ENCODE data around the gene PRAC2.
"Not testable (repeated sequence)": the region's sequence is repeated elsewhere in the genome, so short reads cannot be mapped to it uniquely, and the experiment has no call there.

The PRAC2 gene

GRCh38 chr17:48701864-48702532 lies 21.0 kb upstream of the PRAC2 start:
- FAIRE-seq = no peak
- TF ChIP-seq POLR2AphosphoS5 (IDR thresholded peaks at IDR 0.05; ENCODE audit: low read depth, low read length) (no peak), TAF1 (IDR thresholded peaks at IDR 0.05; ENCODE audit: low read depth, low read length) (no peak), POLR2A (IDR thresholded peaks at IDR 0.05; ENCODE audit: low read depth, low read length) (no peak), SPI1 (IDR thresholded peaks at IDR 0.05; ENCODE audit: low read depth, low read length) (no peak), PAX5 (IDR thresholded peaks at IDR 0.05; ENCODE audit: insufficient read depth, low read length, severe bottlenecking) (no peak)
- no peak for DNase-seq (ENCODE audit: insufficient read length, low spot score)

- TF ChIP-seq POLR2A (IDR thresholded peaks at IDR 0.05; ENCODE audit: low read depth, low read length) = no peak
- TF ChIP-seq POLR2AphosphoS5 (IDR thresholded peaks at IDR 0.05; ENCODE audit: low read depth, low read length) = no peak
- no peak for TF ChIP-seq POU2F2 (IDR thresholded peaks at IDR 0.05; ENCODE audit: low read depth, low read length)
- no peak for TF ChIP-seq TAF1 (IDR thresholded peaks at IDR 0.05; ENCODE audit: low read depth, low read length)
- TF ChIP-seq PAX5 (IDR thresholded peaks at IDR 0.05; ENCODE audit: insufficient read depth, low read length, severe bottlenecking) = no peak
- no peak for TF ChIP-seq SPI1 (IDR thresholded peaks at IDR 0.05; ENCODE audit: low read depth, low read length)
- no peak for FAIRE-seq
- no peak for DNase-seq (ENCODE audit: insufficient read length, low spot score)
Measured at GRCh38 chr17:48704361-48705248, 18.4 kb upstream of the PRAC2 start.

- no peak for FAIRE-seq
Measured at GRCh38 chr17:48711128-48711527, 11.9 kb upstream of the PRAC2 start.

GRCh38 chr17:48715496-48716399 lies 7.2 kb upstream of the PRAC2 start:
- no peak for DNase-seq (ENCODE audit: insufficient read length, low spot score)
- TF ChIP-seq POLR2A (IDR thresholded peaks at IDR 0.05; ENCODE audit: low read depth, low read length) (no peak), PAX5 (IDR thresholded peaks at IDR 0.05; ENCODE audit: insufficient read depth, low read length, severe bottlenecking) (no peak), POLR2AphosphoS5 (IDR thresholded peaks at IDR 0.05; ENCODE audit: low read depth, low read length) (no peak), TAF1 (IDR thresholded peaks at IDR 0.05; ENCODE audit: low read depth, low read length) (no peak), SPI1 (IDR thresholded peaks at IDR 0.05; ENCODE audit: low read depth, low read length) (no peak), POU2F2 (IDR thresholded peaks at IDR 0.05; ENCODE audit: low read depth, low read length) (no peak)
- no peak for FAIRE-seq

More at GRCh38 chr17:48711128-48711527, 11.9 kb upstream of the PRAC2 start:
- no peak for TF ChIP-seq TAF1 (IDR thresholded peaks at IDR 0.05; ENCODE audit: low read depth, low read length)
- TF ChIP-seq POU2F2 (IDR thresholded peaks at IDR 0.05; ENCODE audit: low read depth, low read length) = no peak
- no peak for TF ChIP-seq POLR2AphosphoS5 (IDR thresholded peaks at IDR 0.05; ENCODE audit: low read depth, low read length)
- TF ChIP-seq SPI1 (IDR thresholded peaks at IDR 0.05; ENCODE audit: low read depth, low read length) = no peak
- TF ChIP-seq PAX5 (IDR thresholded peaks at IDR 0.05; ENCODE audit: insufficient read depth, low read length, severe bottlenecking) = no peak
- TF ChIP-seq POLR2A (IDR thresholded peaks at IDR 0.05; ENCODE audit: low read depth, low read length) = no peak
- no peak for DNase-seq (ENCODE audit: insufficient read length, low spot score)

- not testable (repeated sequence) for DNase-seq (ENCODE audit: insufficient read length, low spot score); FAIRE-seq
Measured at GRCh38 chr17:48716549-48716948, 6.4 kb upstream of the PRAC2 start.

- no peak for FAIRE-seq
- no peak for DNase-seq (ENCODE audit: insufficient read length, low spot score)
- TF ChIP-seq POLR2AphosphoS5 (IDR thresholded peaks at IDR 0.05; ENCODE audit: low read depth, low read length) = no peak
- TF ChIP-seq PAX5 (IDR thresholded peaks at IDR 0.05; ENCODE audit: insufficient read depth, low read length, severe bottlenecking) = no peak
- TF ChIP-seq POLR2A (IDR thresholded peaks at IDR 0.05; ENCODE audit: low read depth, low read length) = no peak
- TF ChIP-seq TAF1 (IDR thresholded peaks at IDR 0.05; ENCODE audit: low read depth, low read length) = no peak
- no peak for TF ChIP-seq SPI1 (IDR thresholded peaks at IDR 0.05; ENCODE audit: low read depth, low read length)
- TF ChIP-seq POU2F2 (IDR thresholded peaks at IDR 0.05; ENCODE audit: low read depth, low read length) = no peak
Measured at GRCh38 chr17:48717367-48718226, 5.4 kb upstream of the PRAC2 start.

- TF ChIP-seq POLR2AphosphoS5 (IDR thresholded peaks at IDR 0.05; ENCODE audit: low read depth, low read length) (no peak), POU2F2 (IDR thresholded peaks at IDR 0.05; ENCODE audit: low read depth, low read length) (no peak), PAX5 (IDR thresholded peaks at IDR 0.05; ENCODE audit: insufficient read depth, low read length, severe bottlenecking) (no peak)
- FAIRE-seq (no peak), DNase-seq (ENCODE audit: insufficient read length, low spot score) (no peak)
Measured at GRCh38 chr17:48718227-48718760, 4.7 kb upstream of the PRAC2 start.

- DNase-seq (ENCODE audit: insufficient read length, low spot score) (no peak), FAIRE-seq (no peak)
- no peak for TF ChIP-seq POLR2A (IDR thresholded peaks at IDR 0.05; ENCODE audit: low read depth, low read length)
- TF ChIP-seq TAF1 (IDR thresholded peaks at IDR 0.05; ENCODE audit: low read depth, low read length) = no peak
- TF ChIP-seq POLR2AphosphoS5 (IDR thresholded peaks at IDR 0.05; ENCODE audit: low read depth, low read length) = no peak
- TF ChIP-seq SPI1 (IDR thresholded peaks at IDR 0.05; ENCODE audit: low read depth, low read length) = no peak
- no peak for TF ChIP-seq PAX5 (IDR thresholded peaks at IDR 0.05; ENCODE audit: insufficient read depth, low read length, severe bottlenecking)
- no peak for TF ChIP-seq POU2F2 (IDR thresholded peaks at IDR 0.05; ENCODE audit: low read depth, low read length)
Measured at GRCh38 chr17:48718761-48719641, 4.0 kb upstream of the PRAC2 start.

Measured in GM12891 (cell line).